Activated CD8-positive, alpha-beta memory T cell treated with anti-CD3 and anti-CD28 coated beads for 1 hour (primary cell): ENCODE data around the gene SLC6A6.
"Not testable (repeated sequence)": the region's sequence is repeated elsewhere in the genome, so short reads cannot be mapped to it uniquely, and the experiment has no call there.

Experiments used
- DNase-seq, 2 donors: peaks; one replicate each; pipeline ENCODE4 v3.0.0-alpha.2; 2020; ENCODE audit warnings: low read depth in 1 of 2; ENCODE audit errors: extremely low read depth in 1 of 2

The SLC6A6 gene

GRCh38 chr3:14434126-14434497, 31.7 kb downstream of the SLC6A6 start:
- DNase-seq, result no peak

DNA sequence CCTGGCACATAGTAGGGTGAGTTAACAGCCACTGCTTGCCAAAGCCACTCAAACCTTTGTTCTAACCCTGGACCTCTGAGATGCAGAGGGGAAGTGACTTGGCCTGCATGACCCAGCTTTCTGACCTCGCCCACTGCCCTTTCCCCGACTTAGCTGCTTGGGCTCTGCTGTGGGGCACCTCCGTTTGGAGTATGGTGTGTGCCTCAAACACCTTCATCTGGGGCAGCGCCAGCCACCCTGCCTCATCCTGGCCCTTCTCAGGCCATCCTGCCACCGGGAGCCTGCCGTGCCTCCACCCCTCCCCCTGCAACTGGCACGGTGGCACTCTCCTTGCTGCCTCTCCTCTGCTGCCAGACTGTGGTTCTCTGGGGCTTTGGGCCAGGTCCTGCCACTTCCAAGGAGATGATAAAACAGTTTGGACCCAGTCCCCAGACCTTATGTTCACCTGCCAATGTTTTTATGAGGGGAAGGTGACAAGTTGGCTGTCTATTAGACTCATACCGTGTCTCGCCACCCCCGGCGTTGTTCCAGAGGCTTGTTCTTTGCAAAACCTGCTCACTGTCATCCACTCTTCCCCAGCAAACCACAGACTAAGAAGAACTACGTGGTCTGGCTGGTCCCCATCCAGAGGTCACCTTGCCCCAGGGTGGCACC, 32.2 kb downstream of the SLC6A6 start:
- DNase-seq, result no peak

DNA sequence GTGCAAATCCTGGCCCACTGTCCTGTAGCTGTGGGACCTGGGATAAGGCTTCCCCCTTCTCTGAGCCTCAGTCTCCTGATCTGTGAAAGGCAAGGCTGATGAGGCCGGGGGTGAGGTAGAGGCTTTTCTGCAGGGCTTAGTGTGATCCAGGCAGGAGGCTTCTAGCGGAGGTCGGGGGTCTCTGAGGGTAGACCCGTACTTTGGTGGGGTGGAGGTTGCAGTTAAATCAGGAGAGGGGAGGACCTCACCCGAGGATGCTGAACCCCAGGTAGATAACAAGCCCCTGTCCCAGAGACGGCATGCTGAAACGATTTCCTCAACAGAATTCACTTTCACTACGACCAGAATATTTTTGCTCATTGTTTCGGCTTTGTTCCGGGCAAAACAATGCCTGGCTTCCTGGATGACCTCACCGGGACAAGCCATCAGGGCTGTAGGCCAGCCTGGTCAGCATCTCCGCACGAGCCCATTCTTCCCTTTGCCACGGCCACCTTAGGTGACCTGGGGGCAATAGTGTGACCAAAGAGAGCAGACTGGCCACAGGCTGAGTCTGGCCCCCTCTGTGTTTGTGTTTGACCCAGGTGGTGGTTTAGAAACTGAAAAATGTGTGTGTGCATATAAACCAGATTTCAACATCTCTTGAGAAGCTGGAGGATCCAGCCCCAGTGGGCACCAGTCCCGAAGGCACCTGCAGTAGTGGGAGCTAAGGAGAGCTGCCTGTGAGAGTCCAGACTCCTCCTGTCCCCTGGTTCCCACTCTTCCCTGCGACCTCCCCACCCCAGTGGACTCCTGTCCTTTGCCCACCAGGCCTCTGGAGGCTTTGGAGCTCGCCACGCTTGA, 33.0 kb downstream of the SLC6A6 start:
- DNase-seq, result no peak

GRCh38 chr3:14436954-14437281, 34.5 kb downstream of the SLC6A6 start:
- no peak for DNase-seq

- not testable (repeated sequence) for DNase-seq
Measured at GRCh38 chr3:14437705-14438104, 35.3 kb downstream of the SLC6A6 start.

DNA sequence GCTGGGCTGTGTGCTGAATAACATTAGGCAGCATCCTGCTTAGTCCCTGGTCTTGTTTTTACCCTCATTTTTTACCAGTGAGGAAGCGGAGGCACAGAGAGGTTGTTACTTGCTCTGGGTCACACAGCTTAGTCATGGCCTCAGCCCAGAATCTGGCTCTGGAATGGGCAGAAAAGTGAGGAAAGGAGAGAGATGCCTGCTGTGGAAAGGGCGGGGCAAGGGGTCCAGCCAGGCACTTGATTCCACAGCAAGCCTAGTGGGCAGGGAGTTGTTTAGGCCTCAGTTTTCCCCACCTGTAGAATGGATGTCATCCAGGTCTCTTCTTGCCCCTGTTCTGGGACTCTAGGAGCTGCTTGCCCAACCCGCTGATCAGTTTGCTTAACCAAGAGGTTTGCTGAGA, 35.9 kb downstream of the SLC6A6 start:
- DNase-seq, result no peak

DNA sequence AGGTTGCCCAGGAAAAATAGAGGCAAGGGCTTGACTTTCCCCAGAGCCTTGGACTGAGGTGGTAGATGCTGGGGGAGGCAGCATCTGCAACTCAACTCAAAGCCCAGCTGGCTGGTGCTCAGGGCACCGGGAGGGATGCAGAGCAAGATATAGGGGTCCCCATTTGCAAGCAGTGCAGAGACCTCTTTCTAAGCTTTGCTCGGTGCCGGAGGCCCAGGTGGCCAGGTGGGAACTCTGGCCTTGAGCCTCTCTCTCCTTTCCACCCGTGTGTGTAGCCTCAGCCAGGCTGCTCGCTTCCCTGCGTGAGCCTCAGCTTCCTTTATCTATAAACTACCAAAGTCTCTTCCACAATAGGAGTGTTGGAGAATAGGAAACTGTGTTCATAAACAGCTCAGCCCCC, 36.5 kb downstream of the SLC6A6 start:
- DNase-seq, result no peak

DNA sequence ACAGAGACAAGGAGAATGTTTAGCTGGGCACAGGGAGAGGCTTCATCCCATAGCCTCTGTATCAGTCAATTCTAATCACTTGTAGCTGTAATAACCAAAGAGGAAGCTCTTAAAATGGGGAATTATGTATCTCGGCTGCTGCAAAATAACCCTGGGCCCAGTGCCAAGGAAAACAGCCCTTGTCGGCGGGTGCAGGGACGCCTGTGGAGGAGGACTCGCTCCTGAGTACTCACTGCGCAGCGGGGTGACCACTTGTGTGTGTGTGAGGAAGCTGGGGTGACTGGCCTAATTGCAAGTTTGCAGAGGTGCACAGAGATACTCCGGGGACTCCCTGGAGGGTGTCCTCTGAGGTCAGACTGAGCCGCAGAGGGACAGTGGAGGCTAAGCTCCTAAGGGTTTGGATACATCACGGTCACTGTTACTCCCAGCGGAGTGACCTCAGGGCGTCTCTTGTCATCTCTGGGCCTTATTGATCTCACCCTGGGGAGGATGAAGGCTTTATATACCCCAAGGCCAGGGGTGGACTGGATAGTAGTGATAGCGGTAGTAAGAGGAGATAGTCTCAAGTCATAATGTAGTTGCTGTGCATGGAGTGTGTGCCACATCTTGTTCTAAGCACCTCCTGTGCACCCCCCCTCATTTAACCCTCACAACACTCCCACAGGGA, 37.2 kb downstream of the SLC6A6 start:
- no peak for DNase-seq

- DNase-seq, result no peak
Measured at GRCh38 chr3:14440168-14440518, 37.7 kb downstream of the SLC6A6 start.

DNA sequence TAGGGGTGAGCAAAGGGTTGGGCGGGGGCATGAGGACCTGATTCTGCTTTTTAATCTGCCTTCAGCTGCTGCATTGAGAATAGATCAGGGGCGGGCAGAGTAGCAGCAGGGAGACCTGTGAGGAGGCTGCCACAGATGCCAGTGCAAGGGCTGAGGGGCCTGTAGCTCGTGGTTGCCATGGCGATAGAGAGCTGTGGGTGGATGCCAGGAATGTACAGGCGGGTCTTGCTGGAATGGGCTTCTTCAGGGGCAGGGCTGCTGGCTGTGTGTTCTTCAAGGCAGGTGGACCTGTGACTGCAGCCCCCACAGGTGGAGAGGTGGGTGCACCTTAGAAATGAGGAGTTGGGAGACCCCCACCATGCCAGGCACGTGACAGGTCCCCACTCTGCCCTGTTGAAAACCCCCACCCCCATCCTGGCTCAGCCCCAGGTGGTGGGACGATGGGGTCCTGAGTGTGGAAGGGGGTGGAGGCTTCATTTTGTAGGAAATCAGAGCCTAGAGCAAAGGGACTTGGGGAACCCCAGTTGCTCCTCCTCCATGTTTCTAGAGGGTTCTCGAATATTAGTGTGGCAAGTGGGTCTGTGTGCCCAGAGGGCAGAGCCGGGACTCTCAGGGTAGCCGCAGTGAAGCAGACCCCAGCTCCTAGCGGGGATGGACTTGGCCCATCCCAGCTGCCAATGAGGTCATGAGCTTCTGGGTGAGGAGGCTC, 38.3 kb downstream of the SLC6A6 start:
- no peak for DNase-seq

- DNase-seq, result no peak
Measured at GRCh38 chr3:14441240-14441919, 39.0 kb downstream of the SLC6A6 start.

DNA sequence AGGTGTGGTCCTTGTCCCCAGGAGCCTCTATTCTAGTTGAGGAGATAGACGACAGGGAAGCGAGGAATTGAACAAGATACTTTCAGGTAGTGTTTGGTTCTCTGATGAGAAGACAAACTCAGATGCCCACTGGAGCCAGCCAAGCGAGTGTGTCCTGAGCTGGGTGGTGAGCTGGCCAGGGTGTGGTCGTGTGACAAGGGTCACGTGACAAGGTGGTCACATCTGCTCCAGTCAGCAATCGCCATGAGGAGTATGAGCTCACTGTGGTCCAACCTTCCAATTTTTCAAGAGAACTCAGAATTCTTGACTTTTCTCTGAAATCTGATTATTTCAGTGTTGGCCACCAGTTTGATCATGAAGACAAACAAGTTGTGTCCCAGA, 39.5 kb downstream of the SLC6A6 start:
- no peak for DNase-seq

DNA sequence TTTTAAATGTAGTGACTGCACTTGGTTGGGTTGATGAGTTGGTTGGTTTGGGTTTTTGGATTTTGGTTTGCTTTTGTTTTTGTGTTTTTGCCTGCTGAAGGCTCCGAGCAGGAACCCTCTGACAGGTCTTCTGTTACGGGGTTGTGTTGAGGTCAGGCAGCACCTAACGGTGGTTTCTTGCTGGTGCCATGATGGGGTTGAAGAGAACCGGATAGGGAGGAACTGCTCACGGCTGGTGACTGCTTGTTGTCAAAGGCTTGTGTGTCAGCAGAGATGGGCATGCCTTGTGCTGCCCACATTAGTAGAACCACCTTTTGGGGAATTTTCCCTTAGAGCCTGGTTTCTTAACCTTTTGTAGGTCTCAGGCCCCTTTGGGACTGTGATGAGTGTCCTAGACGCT, 42.0 kb downstream of the SLC6A6 start:
- no peak for DNase-seq

- DNase-seq, result no peak
Measured at GRCh38 chr3:14445773-14446172, 43.4 kb downstream of the SLC6A6 start.

DNA sequence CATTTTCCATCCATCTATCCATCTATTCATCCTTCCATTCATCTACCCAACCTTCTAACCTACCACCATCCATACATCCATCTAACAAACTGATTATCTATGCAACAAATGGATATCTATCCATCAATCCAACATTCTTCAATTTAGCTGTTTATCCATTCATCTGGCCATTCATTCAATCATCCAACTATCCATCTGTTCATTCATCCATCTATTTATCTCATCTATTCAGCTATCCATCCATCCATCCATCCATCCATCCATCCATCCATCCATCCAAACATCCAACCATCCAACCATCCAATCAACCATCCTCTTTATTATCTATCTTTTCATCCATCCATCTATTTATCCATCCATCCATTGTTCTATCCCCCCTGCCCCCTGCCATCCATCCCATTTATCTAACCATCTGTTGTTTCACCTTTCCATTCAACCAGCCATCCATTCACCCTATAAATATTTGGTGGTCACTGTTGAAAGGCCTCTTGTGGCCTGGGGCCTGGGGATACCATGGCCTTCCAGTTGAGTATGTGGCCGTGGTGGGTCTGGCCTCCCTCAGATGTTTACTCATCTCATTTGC, 44.7 kb downstream of the SLC6A6 start:
- no peak for DNase-seq

GRCh38 chr3:14448063-14448462, 45.7 kb downstream of the SLC6A6 start:
- no peak for DNase-seq

GRCh38 chr3:14448756-14449727, 46.6 kb downstream of the SLC6A6 start:
- DNase-seq, result no peak

- no peak for DNase-seq
Measured at GRCh38 chr3:14450506-14450905, 48.1 kb downstream of the SLC6A6 start.

DNA sequence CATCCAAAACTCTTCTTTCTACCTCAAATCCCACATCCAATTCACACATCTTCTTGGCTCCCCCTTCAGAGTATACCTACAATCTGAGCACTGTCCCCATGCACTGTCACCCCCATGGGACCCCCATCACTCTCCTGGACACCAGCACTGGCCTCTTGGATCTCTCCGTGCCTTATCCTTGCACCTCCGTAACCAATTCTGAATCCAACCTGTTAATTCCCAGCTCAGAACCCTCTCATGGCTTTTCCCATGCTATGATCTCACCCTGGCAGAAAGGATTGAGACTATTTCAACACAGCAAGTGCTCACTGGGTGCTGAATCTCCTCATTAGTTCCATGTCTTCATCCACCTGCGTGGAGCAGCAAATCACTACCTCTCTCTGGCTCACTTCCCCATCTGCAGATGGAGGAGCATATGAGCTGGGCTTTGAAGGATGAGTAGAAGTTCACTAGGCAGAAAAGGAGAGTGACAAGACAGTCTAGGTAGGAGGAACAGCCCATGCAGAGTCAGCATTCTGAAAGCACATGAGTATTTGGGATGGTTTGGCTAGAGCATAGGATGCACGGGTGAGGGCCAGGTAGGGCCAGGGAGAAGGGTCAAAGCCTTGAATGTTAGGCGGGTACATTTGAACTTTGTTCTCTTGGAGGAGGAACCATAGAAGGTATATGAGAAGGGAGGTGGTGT, 48.7 kb downstream of the SLC6A6 start:
- DNase-seq, result no peak
